NCI-H2107 treated with DMSO at 0.1 percent for 48 hours (cell line): ENCODE measurements around the gene CDC42SE2.
"Not testable (repeated sequence)": the region's sequence is repeated elsewhere in the genome, so short reads cannot be mapped to it uniquely, and the experiment has no call there.

Source experiments
- DNase-seq: peaks from one replicate; lab custom pipeline; 2025; ENCODE audit not compliant: unreplicated experiment; lab: John Stamatoyannopoulos, UW

Gene CDC42SE2

GRCh38 chr5:131250751-131251475, 12.9 kb upstream of the CDC42SE2 start:
- DNase-seq, result no peak

GRCh38 chr5:131252824-131253171, 11.1 kb upstream of the CDC42SE2 start:
- DNase-seq, result no peak

GRCh38 chr5:131254025-131254424, 9.8 kb upstream of the CDC42SE2 start:
- DNase-seq, result not testable (repeated sequence)

GRCh38 chr5:131254741-131255140, 9.1 kb upstream of the CDC42SE2 start:
- no peak for DNase-seq

- no peak for DNase-seq
Measured at GRCh38 chr5:131256507-131256823, 7.4 kb upstream of the CDC42SE2 start.

GRCh38 chr5:131258733-131259132, 5.1 kb upstream of the CDC42SE2 start:
- no peak for DNase-seq

- DNase-seq, result no peak
Measured at GRCh38 chr5:131259326-131259725, 4.5 kb upstream of the CDC42SE2 start.

GRCh38 chr5:131260895-131261294, 3.0 kb upstream of the CDC42SE2 start:
- DNase-seq, result no peak

GRCh38 chr5:131261483-131261882, 2.4 kb upstream of the CDC42SE2 start:
- no peak for DNase-seq

GRCh38 chr5:131262953-131263541, 806 bp upstream of the CDC42SE2 start:
- DNase-seq, result no peak

- DNase-seq, result no peak
Measured at GRCh38 chr5:131264451-131265099, 722 bp downstream of the CDC42SE2 start.

GRCh38 chr5:131265311-131265803, 1.5 kb downstream of the CDC42SE2 start:
- no peak for DNase-seq

- DNase-seq, result no peak
Measured at GRCh38 chr5:131266370-131267060, 2.7 kb downstream of the CDC42SE2 start.

- DNase-seq, result no peak
Measured at GRCh38 chr5:131268758-131269370, 5.0 kb downstream of the CDC42SE2 start.

- no peak for DNase-seq
Measured at GRCh38 chr5:131270809-131271208, 7.0 kb downstream of the CDC42SE2 start.

- not testable (repeated sequence) for DNase-seq
Measured at GRCh38 chr5:131271888-131272287, 8.0 kb downstream of the CDC42SE2 start.

- no peak for DNase-seq
Measured at GRCh38 chr5:131272307-131272706, 8.5 kb downstream of the CDC42SE2 start.

GRCh38 chr5:131272724-131273123, 8.9 kb downstream of the CDC42SE2 start:
- DNase-seq, result no peak

GRCh38 chr5:131274326-131275063, 10.6 kb downstream of the CDC42SE2 start:
- DNase-seq, result no peak

GRCh38 chr5:131276072-131276471, 12.2 kb downstream of the CDC42SE2 start:
- no peak for DNase-seq

- DNase-seq, result no peak
Measured at GRCh38 chr5:131277447-131277846, 13.6 kb downstream of the CDC42SE2 start.
